DMS79 treated with DMSO at 0.1 percent for 48 hours (cell line): ENCODE measurements around the gene CABP7.

Experiments
- DNase-seq: peaks from one replicate; lab custom pipeline; 2025; lab: John Stamatoyannopoulos, UW

Gene CABP7

GRCh38 chr22:29773233-29773632 lies 53.4 kb downstream of the CABP7 start:
- no peak for DNase-seq

- no peak for DNase-seq
Measured at GRCh38 chr22:29780220-29780619, 60.4 kb downstream of the CABP7 start.

- DNase-seq, result no peak
Measured at GRCh38 chr22:29780748-29781676, 61.2 kb downstream of the CABP7 start.
